Measurements from ENCODE around the gene AK8. TPM values are rescaled to one million over a fixed set of nuclear protein-coding genes. Genes with fewer than 3 reads are reported as not detected.
A peak's percentile ranks its signal among the peaks of the same experiment; 100 is the strongest.

Gene AK8
- total RNA-seq, 1 donor from 2014 or later, result 0.25 TPM

DNA sequence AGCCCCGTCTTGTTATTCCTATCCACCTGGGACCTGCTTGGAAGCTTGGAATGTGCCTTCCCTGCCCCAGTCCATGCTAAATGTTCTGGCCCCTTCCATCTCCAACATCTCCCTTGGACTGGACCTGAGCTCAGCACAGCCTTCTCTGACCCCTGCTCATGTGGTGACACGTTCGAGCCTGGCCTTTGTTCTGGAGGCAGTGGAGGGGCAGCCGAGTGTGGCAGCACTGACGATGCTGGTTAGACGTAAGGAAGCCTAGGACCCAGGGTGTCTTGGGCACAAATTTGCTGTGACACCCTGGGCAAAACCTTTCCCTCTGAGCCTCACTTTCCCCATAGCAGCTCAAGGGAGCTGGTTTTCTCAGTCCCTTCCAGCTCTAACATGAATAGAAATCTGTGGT lies 4.5 kb upstream of the AK8 start:
- Histone ChIP-seq H3K4me3 (no peak overlapping the region), H3K27me3 (no peaks in the 10 kb centered on the region), H3K9me3 (no peaks in the 10 kb centered on the region), H3K36me3 (peaks cover 0 to 3% of the 10 kb centered on the region in 2 donors), H3K27ac (no peak overlapping the region), H3K4me1 (peaks cover 11% of the 10 kb centered on the region)
- intact Hi-C loops (cut with DNase I), result no loop called here
- TF ChIP-seq CTCF (IDR thresholded peaks at IDR 0.05), result no peak
- TF ChIP-seq POLR2A (IDR thresholded peaks at IDR 0.05), result no peak
- no peak for TF ChIP-seq POLR2AphosphoS5 (IDR thresholded peaks at IDR 0.05; ENCODE audit: insufficient read depth in 1 of 2, low read depth in 1 of 2)
- DNase-seq (ENCODE audit: extremely low spot score in 2 of 2), result no peak

DNA sequence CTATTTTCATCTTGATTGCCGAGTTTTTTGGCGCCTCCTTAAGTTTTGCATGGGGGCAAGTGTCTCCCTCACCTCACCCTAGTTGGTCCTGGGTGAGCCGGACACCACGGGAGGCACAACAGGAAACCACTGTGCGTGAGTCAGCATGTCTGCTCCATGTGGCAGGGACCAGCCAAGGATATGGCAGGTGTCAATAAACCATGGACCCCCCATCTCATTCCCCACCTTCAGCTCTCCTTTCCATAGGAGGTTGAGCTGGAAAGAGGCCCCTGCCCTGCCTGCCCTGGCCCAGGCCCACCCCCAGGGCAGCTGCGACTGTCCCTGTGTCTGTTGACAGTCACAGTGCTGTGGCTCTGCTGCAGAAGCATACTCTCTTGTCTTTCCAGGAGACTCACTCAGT lies 3.7 kb upstream of the AK8 start:
- DNase-seq (ENCODE audit: extremely low spot score in 2 of 2), result no peak
- no peaks in the 10 kb centered on the region for H3K27me3 ChIP-seq
- peaks cover 14% of the 10 kb centered on the region for H3K4me1 ChIP-seq
- H3K27ac ChIP-seq, result no peak overlapping the region
- no peaks in the 10 kb centered on the region for H3K9me3 ChIP-seq
- TF ChIP-seq POLR2A (IDR thresholded peaks at IDR 0.05) (no peak), POLR2AphosphoS5 (IDR thresholded peaks at IDR 0.05; ENCODE audit: insufficient read depth in 1 of 2, low read depth in 1 of 2) (no peak), CTCF (IDR thresholded peaks at IDR 0.05) (no peak)
- no peak overlapping the region for H3K4me3 ChIP-seq
- intact Hi-C loops (cut with DNase I), result no loop called here
- H3K36me3 ChIP-seq, result no peaks in the 10 kb centered on the region

DNA sequence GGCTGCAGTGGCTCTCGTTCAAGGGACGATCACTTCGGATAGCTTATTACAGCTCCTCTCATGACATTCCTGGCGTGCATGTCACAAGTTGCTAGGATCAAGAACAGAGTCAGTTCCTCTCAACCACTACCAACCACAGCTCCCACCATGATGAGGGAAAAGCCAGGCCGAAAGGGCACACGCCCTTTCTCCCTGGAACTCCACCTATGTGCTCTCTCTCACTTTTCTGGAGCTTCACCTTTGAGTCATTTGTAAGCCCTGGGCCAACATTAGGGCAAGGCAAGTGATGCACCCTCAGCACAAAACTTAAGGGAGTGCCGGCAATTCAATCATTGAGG lies 2.2 kb upstream of the AK8 start:
- Histone ChIP-seq H3K27me3 (no peaks in the 10 kb centered on the region), H3K36me3 (no peaks in the 10 kb centered on the region), H3K4me3 (no peak overlapping the region), H3K27ac (peak overlapping the region; percentile 91), H3K9me3 (no peaks in the 10 kb centered on the region), H3K4me1 (peaks cover 14% of the 10 kb centered on the region)
- no peak for DNase-seq (ENCODE audit: extremely low spot score in 2 of 2)
- TF ChIP-seq POLR2AphosphoS5 (IDR thresholded peaks at IDR 0.05; ENCODE audit: insufficient read depth in 1 of 2, low read depth in 1 of 2) (peak in 1 of 2 donors; percentile 28), CTCF (IDR thresholded peaks at IDR 0.05) (no peak), POLR2A (IDR thresholded peaks at IDR 0.05) (no peak)
- intact Hi-C loops (cut with DNase I), result no loop called here

GRCh38 chr9:132879457-132880323 lies 1.6 kb upstream of the AK8 start:
- no peaks in the 10 kb centered on the region for H3K27me3 ChIP-seq
- peak overlapping the region; percentile 91 for H3K27ac ChIP-seq
- peaks cover 14% of the 10 kb centered on the region for H3K4me1 ChIP-seq
- intact Hi-C loops (cut with DNase I), result loop anchor here (10.0 kb wide), 1 partner anchor 205 kb away; the partner anchor contains the start of gene GTF3C4
- H3K9me3 ChIP-seq, result no peaks in the 10 kb centered on the region
- H3K4me3 ChIP-seq, result peak overlapping the region; percentile 80 to 98
- no peak for TF ChIP-seq CTCF (IDR thresholded peaks at IDR 0.05)
- TF ChIP-seq POLR2A (IDR thresholded peaks at IDR 0.05), result no peak
- no peak for TF ChIP-seq POLR2AphosphoS5 (IDR thresholded peaks at IDR 0.05; ENCODE audit: insufficient read depth in 1 of 2, low read depth in 1 of 2)
- no peak for DNase-seq (ENCODE audit: extremely low spot score in 2 of 2)
- no peaks in the 10 kb centered on the region for H3K36me3 ChIP-seq

All from vagina (tissue), 2 donors.